SK-N-SH treated with all-trans-retinoic acid at 6 μM for 48 hours (cell line): ENCODE measurements around the gene PARP6.

Experiments
- ARNTL ChIP-seq: fragments of 450-650 bp; formaldehyde crosslinking; IDR thresholded peaks from 2 replicates; pipeline ENCODE4 v1.5.0; 2020; ENCODE audit warnings: low read depth, mild to moderate bottlenecking, moderate library complexity, borderline replicate concordance
- OSR1 ChIP-seq: fragments of 250-450 bp; sonication (Bioruptor Pico); IDR thresholded peaks from 2 replicates; pipeline ENCODE4 v1.8.0; 2022; ENCODE audit warnings: moderate library complexity, mild to moderate bottlenecking, inconsistent platforms
- PPARA ChIP-seq: fragments of 250-450 bp; sonication (Bioruptor Pico); IDR thresholded peaks from 2 replicates; pipeline ENCODE4 v1.5.0; 2020; ENCODE audit warnings: mild to moderate bottlenecking, borderline replicate concordance
- RARB ChIP-seq: fragments of 250-450 bp; sonication (Bioruptor Pico); IDR thresholded peaks from 2 replicates; pipeline ENCODE4 v1.8.0; 2021; ENCODE audit warnings: mild to moderate bottlenecking, moderate library complexity
- TSHZ2 ChIP-seq: fragments of 250-450 bp; sonication (Bioruptor Pico); IDR thresholded peaks from 2 replicates; pipeline ENCODE4 v1.5.0; 2020; ENCODE audit warnings: mild to moderate bottlenecking, moderate library complexity
- ZFP3 ChIP-seq: fragments of 250-450 bp; sonication (Bioruptor Pico); IDR thresholded peaks from 2 replicates; pipeline ENCODE4 v1.5.0; 2020; ENCODE audit warnings: mild to moderate bottlenecking, moderate library complexity
- ZNF565 ChIP-seq: fragments of 450-650 bp; formaldehyde crosslinking; conservative IDR thresholded peaks from 2 replicates; pipeline ENCODE4 v1.5.0; 2020; ENCODE audit warnings: low read depth, mild to moderate bottlenecking, moderate library complexity
- ZNF8 ChIP-seq: fragments of 450-650 bp; formaldehyde crosslinking; IDR thresholded peaks from 2 replicates; pipeline ENCODE4 v1.5.0; 2020; ENCODE audit warnings: mild to moderate bottlenecking, moderate library complexity

GRCh38 chr15:72306211-72306785 lies 33.9 kb upstream of the PARP6 start:
- no peak for TF ChIP-seq RARB (CRISPR knock-in tag)
- TF ChIP-seq TSHZ2 (CRISPR knock-in tag), result no peak
- TF ChIP-seq ARNTL, result no peak
- no peak for TF ChIP-seq PPARA
- no peak for TF ChIP-seq ZNF565 (CRISPR knock-in tag)
- no peak for TF ChIP-seq OSR1 (CRISPR knock-in tag)
- TF ChIP-seq ZNF8 (CRISPR knock-in tag), result no peak
- no peak for TF ChIP-seq ZFP3 (CRISPR knock-in tag)
